Jurkat, Clone E6-1 (cell line): ENCODE measurements around the gene PAX3.
A peak's percentile ranks its signal among the peaks of the same experiment; 100 is the strongest.

ENCODE experiments used
- DNase-seq: peaks from one replicate; pipeline ENCODE4 v3.0.0-alpha.2; 2011; ENCODE audit warnings: low read depth, low spot score
- H3K4me3 ChIP-seq: 2 replicates; pipeline ENCODE4 v1.5.1; 2011; ENCODE audit warnings: mild to moderate bottlenecking, low read length, control low read depth, moderate library complexity

PAX3 gene

GRCh38 chr2:222287862-222288479 lies 10.8 kb downstream of the PAX3 start:
- H3K4me3 ChIP-seq = no peak overlapping the region
- no peak for DNase-seq

- DNase-seq = no peak
- H3K4me3 ChIP-seq = no peak overlapping the region
Observed at GRCh38 chr2:222284466-222284865, 14.3 kb downstream of the PAX3 start.

- no peak overlapping the region for H3K4me3 ChIP-seq
- no peak for DNase-seq
Observed at GRCh38 chr2:222283634-222284033, 15.2 kb downstream of the PAX3 start.

GRCh38 chr2:222281506-222281905 lies 17.3 kb downstream of the PAX3 start:
- H3K4me3 ChIP-seq = no peak overlapping the region
- DNase-seq = no peak

- no peak for DNase-seq
- no peak overlapping the region for H3K4me3 ChIP-seq
Observed at GRCh38 chr2:222280795-222281194, 18.0 kb downstream of the PAX3 start.

GRCh38 chr2:222272446-222273015 lies 26.3 kb downstream of the PAX3 start:
- no peak overlapping the region for H3K4me3 ChIP-seq
- no peak for DNase-seq

- DNase-seq = no peak
- no peak overlapping the region for H3K4me3 ChIP-seq
Observed at GRCh38 chr2:222271854-222272253, 26.9 kb downstream of the PAX3 start.

- no peak overlapping the region for H3K4me3 ChIP-seq
- DNase-seq = no peak
Observed at GRCh38 chr2:222270396-222270795, 28.4 kb downstream of the PAX3 start.

GRCh38 chr2:222269132-222269531 lies 29.7 kb downstream of the PAX3 start:
- no peak for DNase-seq

GRCh38 chr2:222268311-222268990 lies 30.3 kb downstream of the PAX3 start:
- H3K4me3 ChIP-seq = no peak overlapping the region
- DNase-seq = peak; percentile 17

More at GRCh38 chr2:222269132-222269531, 29.7 kb downstream of the PAX3 start:
- H3K4me3 ChIP-seq = no peak overlapping the region

GRCh38 chr2:222264791-222265320 lies 33.9 kb downstream of the PAX3 start:
- H3K4me3 ChIP-seq = no peak overlapping the region
- no peak for DNase-seq

- no peak for DNase-seq
- H3K4me3 ChIP-seq = no peak overlapping the region
Observed at GRCh38 chr2:222261504-222261903, 37.3 kb downstream of the PAX3 start.

- DNase-seq = no peak
- no peak overlapping the region for H3K4me3 ChIP-seq
Observed at GRCh38 chr2:222257645-222258044, 41.2 kb downstream of the PAX3 start.

GRCh38 chr2:222256250-222256649 lies 42.5 kb downstream of the PAX3 start:
- no peak overlapping the region for H3K4me3 ChIP-seq
- no peak for DNase-seq

GRCh38 chr2:222255090-222255489 lies 43.7 kb downstream of the PAX3 start:
- no peak for DNase-seq

GRCh38 chr2:222250313-222250712 lies 48.5 kb downstream of the PAX3 start:
- DNase-seq = no peak

More at GRCh38 chr2:222255090-222255489, 43.7 kb downstream of the PAX3 start:
- H3K4me3 ChIP-seq = no peak overlapping the region

GRCh38 chr2:222249444-222249843 lies 49.4 kb downstream of the PAX3 start:
- no peak for DNase-seq
- H3K4me3 ChIP-seq = no peak overlapping the region

More at GRCh38 chr2:222250313-222250712, 48.5 kb downstream of the PAX3 start:
- H3K4me3 ChIP-seq = no peak overlapping the region

- DNase-seq = no peak
- no peak overlapping the region for H3K4me3 ChIP-seq
Observed at GRCh38 chr2:222248818-222249217, 50.0 kb downstream of the PAX3 start.

GRCh38 chr2:222248256-222248655 lies 50.5 kb downstream of the PAX3 start:
- H3K4me3 ChIP-seq = no peak overlapping the region
- DNase-seq = no peak

- no peak for DNase-seq
- no peak overlapping the region for H3K4me3 ChIP-seq
Observed at GRCh38 chr2:222242532-222242931, 56.3 kb downstream of the PAX3 start.
